T-helper 1 cell treated with Interleukin-12 subunit alpha and Interleukin-12 subunit beta and Interleukin-4 antibody, amounts not matched to agents 30 ng/mL and 1 ng/mL, for 36 hours (primary cell): ENCODE results near the gene HS1BP3. TPM values are rescaled to one million over a fixed set of nuclear protein-coding genes. Genes with fewer than 3 reads are reported as not detected.

Experiments used
- intact Hi-C: fragments of 100-400 bp; cut with micrococcal nuclease; formaldehyde crosslinking; loops from one replicate; pipeline ENCODE4 v1.15.1; 2024
- total RNA-seq: library from RNA; stranded (reverse); gene quantifications from 2 replicates; pipeline ENCODE4 v1.2.3, GENCODE V29; 2022

Gene HS1BP3
- 14.1 and 15.3 TPM in 2 replicates for total RNA-seq

GRCh38 chr2:20650877-20651730 is at the start of gene HS1BP3:
HS1BP3 (minus strand) TSS chr2:20651098; CDS start chr2:20651063, 35 bp downstream.
- intact Hi-C loops, result loop anchor here (1.0 to 5.0 kb wide), 16 partner anchors 9 to 1304 kb away; partner anchors contain the start of genes RHOB, TTC32 and WDR35

- intact Hi-C loops, result no loop called here
These were observed 48.2 kb upstream of the HS1BP3 start for GRCh38 chr2:20698916-20699613.

GRCh38 chr2:20697322-20697934 is 46.5 kb upstream of the HS1BP3 start:
- intact Hi-C loops, result no loop called here

GRCh38 chr2:20696366-20696765 is 45.5 kb upstream of the HS1BP3 start:
- intact Hi-C loops, result no loop called here

GRCh38 chr2:20693317-20693716 is 42.4 kb upstream of the HS1BP3 start:
- intact Hi-C loops, result no loop called here

- intact Hi-C loops, result no loop called here
These were observed 41.2 kb upstream of the HS1BP3 start for GRCh38 chr2:20692081-20692480.

- intact Hi-C loops, result no loop called here
These were observed 40.3 kb upstream of the HS1BP3 start for GRCh38 chr2:20691076-20691734.

- intact Hi-C loops, result no loop called here
These were observed 38.7 kb upstream of the HS1BP3 start for GRCh38 chr2:20689428-20690264.

- intact Hi-C loops, result no loop called here
These were observed 36.4 kb upstream of the HS1BP3 start for GRCh38 chr2:20687260-20687832.

GRCh38 chr2:20684581-20685063 is 33.7 kb upstream of the HS1BP3 start:
- intact Hi-C loops, result loop anchor here (5.0 kb wide), 1 partner anchor 278 kb away; no protein-coding TSS in a partner anchor

- intact Hi-C loops, result loop anchor here (5.0 kb wide), 1 partner anchor 280 kb away; no protein-coding TSS in a partner anchor
These were observed 31.4 kb upstream of the HS1BP3 start for GRCh38 chr2:20682167-20682920.

- intact Hi-C loops, result loop anchor here (5.0 kb wide), 1 partner anchor 281 kb away; no protein-coding TSS in a partner anchor
These were observed 30.0 kb upstream of the HS1BP3 start for GRCh38 chr2:20680744-20681375.

- intact Hi-C loops, result no loop called here
These were observed 27.9 kb upstream of the HS1BP3 start for GRCh38 chr2:20678780-20679179.

- intact Hi-C loops, result no loop called here
These were observed 27.1 kb upstream of the HS1BP3 start for GRCh38 chr2:20678086-20678395.

GRCh38 chr2:20677301-20678085 is 26.6 kb upstream of the HS1BP3 start:
- intact Hi-C loops, result no loop called here

GRCh38 chr2:20676353-20677215 is 25.7 kb upstream of the HS1BP3 start:
- intact Hi-C loops, result no loop called here
